ENCODE results near the gene ACO1.

- no peak for TF ChIP-seq EZH2 (IDR thresholded peaks at IDR 0.05; ENCODE audit: insufficient read depth, low read length)
- TF ChIP-seq CTCF (IDR thresholded peaks at IDR 0.05; ENCODE audit: insufficient read depth, low read depth, low read length) = no peak
Observed at GRCh38 chr9:32500768-32501167, 116.3 kb downstream of the ACO1 start.

All from astrocyte (in vitro differentiated cells and primary cell).